DND-41 (cell line): Measurements from ENCODE around the gene MALL.

Source experiments
- ATAC-seq: fragments of 200-7000 bp; cut with Tn5 transposase; 3 replicates; pipeline ENCODE4 v1.9.1; 2021; ENCODE audit warnings: low read depth; ENCODE audit not compliant: insufficient read depth
- DNase-seq: peaks from one replicate; pipeline ENCODE4 v3.0.0-alpha.2; 2020
- H2AFZ ChIP-seq: 2 replicates; pipeline ENCODE4 v1.6.0; 2012; ENCODE audit warnings: low read depth, low read length
- H3K27ac ChIP-seq: 2 replicates; pipeline ENCODE4 v1.5.1; 2012; ENCODE audit warnings: low read length, inconsistent platforms
- H3K27me3 ChIP-seq: fragments of 200-600 bp; sonication (generic); 2 replicates; pipeline ENCODE4 v1.6.0; 2012; ENCODE audit warnings: low read length, mild to moderate bottlenecking, inconsistent platforms; ENCODE audit not compliant: insufficient read depth, poor library complexity
- H3K36me3 ChIP-seq: 2 replicates; pipeline ENCODE4 v1.5.1; 2012; ENCODE audit warnings: low read length, inconsistent platforms; ENCODE audit not compliant: insufficient read depth
- H3K4me1 ChIP-seq: 2 replicates; pipeline ENCODE4 v1.5.1; 2012; ENCODE audit warnings: mild to moderate bottlenecking, low read length; ENCODE audit not compliant: insufficient read depth
- H3K4me2 ChIP-seq: 2 replicates; pipeline ENCODE4 v1.6.0; 2012; ENCODE audit warnings: mild to moderate bottlenecking, moderate library complexity, low read length, inconsistent platforms; ENCODE audit not compliant: insufficient read depth
- H3K4me3 ChIP-seq, 2 experiments: fragments of 200-600 bp in 1 of 2; shearing (Covaris generic) in 1 of 2; 2 replicates each; pipeline ENCODE4 v1.5.1; 2012 to 2016; ENCODE audit warnings: inconsistent platforms in 2 of 2, low read length in 2 of 2, mild to moderate bottlenecking in 2 of 2, low read depth in 1 of 2, moderate library complexity in 1 of 2
- H3K79me2 ChIP-seq: 2 replicates; pipeline ENCODE4 v1.6.0; 2012; ENCODE audit warnings: low read length, inconsistent platforms; ENCODE audit not compliant: insufficient read depth
- H3K9ac ChIP-seq: 2 replicates; pipeline ENCODE4 v1.6.0; 2012; ENCODE audit warnings: low read depth, mild to moderate bottlenecking, inconsistent platforms, low read length, moderate library complexity
- H3K9me3 ChIP-seq: 2 replicates; pipeline ENCODE4 v1.5.1; 2012; ENCODE audit warnings: low read length, moderate library complexity, mild to moderate bottlenecking, inconsistent platforms; ENCODE audit not compliant: insufficient read depth, severe bottlenecking
- H4K20me1 ChIP-seq: 2 replicates; pipeline ENCODE4 v1.6.0; 2012; ENCODE audit warnings: low read length; ENCODE audit not compliant: insufficient read depth
- CTCF ChIP-seq: IDR thresholded peaks from 2 replicates; pipeline ENCODE4 v1.5.1; 2012; ENCODE audit warnings: borderline replicate concordance, low read length, moderate library complexity, mild to moderate bottlenecking; ENCODE audit not compliant: poor library complexity, severe bottlenecking; ENCODE audit errors: extremely low read depth
- EZH2 ChIP-seq: IDR thresholded peaks from 3 replicates; pipeline ENCODE4 v1.6.1; 2012; ENCODE audit warnings: borderline replicate concordance, low read depth, mild to moderate bottlenecking, moderate library complexity, low read length, inconsistent platforms; ENCODE audit not compliant: severe bottlenecking

The MALL gene

GRCh38 chr2:110121592-110121991 lies 6.0 kb upstream of the MALL start:
- no peak overlapping the region for H2AFZ ChIP-seq
- H3K4me2 ChIP-seq, result no peak overlapping the region
- DNase-seq (no peak), ATAC-seq (no peak)
- H3K9ac ChIP-seq, result no peak overlapping the region
- H3K4me1 ChIP-seq, result no peaks in the 10 kb centered on the region
- no peak overlapping the region for H3K27ac ChIP-seq
- H3K27me3 ChIP-seq, result peaks cover 29% of the 10 kb centered on the region
- H3K79me2 ChIP-seq, result no peaks in the 10 kb centered on the region
- H3K9me3 ChIP-seq, result no peaks in the 10 kb centered on the region
- H4K20me1 ChIP-seq, result no peaks in the 10 kb centered on the region
- no peak overlapping the region for H3K4me3 ChIP-seq
- no peak for TF ChIP-seq CTCF
- TF ChIP-seq EZH2, result no peak
- H3K36me3 ChIP-seq, result no peaks in the 10 kb centered on the region

- H3K4me3 ChIP-seq, result no peak overlapping the region
- H3K4me2 ChIP-seq, result no peak overlapping the region
- no peak overlapping the region for H3K9ac ChIP-seq
- no peaks in the 10 kb centered on the region for H3K79me2 ChIP-seq
- H3K36me3 ChIP-seq, result no peaks in the 10 kb centered on the region
- peaks cover 25% of the 10 kb centered on the region for H3K27me3 ChIP-seq
- DNase-seq (no peak), ATAC-seq (no peak)
- H3K4me1 ChIP-seq, result no peaks in the 10 kb centered on the region
- H3K9me3 ChIP-seq, result no peaks in the 10 kb centered on the region
- no peaks in the 10 kb centered on the region for H4K20me1 ChIP-seq
- TF ChIP-seq EZH2 (no peak), CTCF (no peak)
- no peak overlapping the region for H2AFZ ChIP-seq
- no peak overlapping the region for H3K27ac ChIP-seq
These were observed 5.4 kb upstream of the MALL start for GRCh38 chr2:110121052-110121334.

GRCh38 chr2:110120171-110121051 lies 4.8 kb upstream of the MALL start:
- H3K4me3 ChIP-seq, result no peak overlapping the region
- peaks cover 25% of the 10 kb centered on the region for H3K27me3 ChIP-seq
- H3K27ac ChIP-seq, result no peak overlapping the region
- H3K9ac ChIP-seq, result no peak overlapping the region
- H3K36me3 ChIP-seq, result no peaks in the 10 kb centered on the region
- H4K20me1 ChIP-seq, result no peaks in the 10 kb centered on the region
- H3K4me1 ChIP-seq, result no peaks in the 10 kb centered on the region
- H2AFZ ChIP-seq, result no peak overlapping the region
- no peak for TF ChIP-seq EZH2
- TF ChIP-seq CTCF, result no peak
- H3K79me2 ChIP-seq, result no peaks in the 10 kb centered on the region
- H3K4me2 ChIP-seq, result no peak overlapping the region
- no peak for ATAC-seq
- H3K9me3 ChIP-seq, result no peaks in the 10 kb centered on the region
- DNase-seq, result no peak
